HUDEP-2 (cell line): ENCODE measurements around the gene SEBOX.

Experiments
- DNase-seq, 76 experiments: peaks; one replicate each; lab custom pipeline; 2025; ENCODE audit not compliant: unreplicated experiment in 76 of 76; lab: John Stamatoyannopoulos, UW

Gene SEBOX

GRCh38 chr17:28324267-28324745 is 40.7 kb downstream of the SEBOX start:
- DNase-seq, result no peak

DNA sequence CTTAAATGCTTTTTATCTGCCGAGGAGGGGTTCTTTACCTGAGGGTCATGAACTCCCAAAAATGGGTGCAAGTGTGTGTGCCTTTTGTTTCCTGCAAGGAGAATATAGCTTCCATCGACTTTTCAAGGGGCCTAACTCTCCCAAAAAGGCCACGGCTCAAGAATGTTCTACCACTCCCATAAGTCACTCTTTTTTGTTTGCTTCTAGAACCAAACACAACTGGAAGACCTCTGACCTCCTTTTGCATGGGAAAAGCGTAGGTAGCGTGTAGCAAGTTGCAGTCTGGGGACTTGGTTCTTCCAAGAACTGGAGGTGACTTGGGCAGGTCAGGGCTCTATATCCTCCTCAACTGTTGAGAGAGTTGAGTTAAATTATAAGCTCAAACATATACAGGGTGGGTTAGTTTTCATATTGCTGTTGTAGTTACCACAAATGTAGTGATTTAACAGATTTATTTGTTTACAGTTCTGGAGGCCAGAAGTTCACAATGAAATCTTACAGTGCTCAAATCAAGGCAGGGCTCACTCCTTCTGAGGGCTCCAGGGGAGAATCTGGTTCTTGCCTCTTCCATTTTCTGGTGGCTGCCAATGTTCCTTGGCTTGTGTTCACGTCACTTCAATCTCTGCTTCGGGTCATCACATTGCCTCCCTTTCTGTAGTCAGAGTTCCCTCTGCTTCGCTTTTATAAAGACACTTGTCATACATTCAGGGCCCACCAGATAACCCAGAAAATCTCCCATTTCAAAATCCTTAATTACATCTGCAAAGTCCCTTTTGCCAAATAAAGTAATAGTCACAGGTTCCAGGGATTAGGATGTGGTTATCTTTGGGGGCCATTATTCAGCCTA is 44.6 kb downstream of the SEBOX start:
- peak in 1 of 76 experiments; percentile 7 for DNase-seq

DNA sequence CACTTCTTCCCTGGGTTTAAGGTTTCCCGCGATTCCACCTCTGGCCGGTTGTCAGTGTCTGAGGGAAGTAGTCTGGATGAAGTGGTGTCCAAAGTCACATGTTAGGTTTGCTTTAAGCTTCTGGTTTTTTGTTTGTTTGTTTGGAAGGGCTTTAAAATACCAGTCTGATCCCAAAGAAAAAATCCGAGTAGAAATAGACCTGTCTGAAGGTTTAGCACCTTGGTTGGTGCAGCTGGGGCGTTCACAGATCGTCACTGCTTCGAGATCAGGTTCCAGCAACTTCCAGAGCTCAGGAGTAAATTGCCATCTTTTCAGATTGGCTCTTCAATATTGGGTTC is 45.4 kb downstream of the SEBOX start:
- no peak for DNase-seq

- peak; percentile 67 to 98 (median 94) for DNase-seq
Measured at GRCh38 chr17:28318759-28319597, 46.0 kb downstream of the SEBOX start, which contains the start of gene TMEM97. Gene TMEM97, plus strand, starts transcription at chr17:28319200. Its CDS starts 40 bp downstream, at chr17:28319240.

- peak in 24 of 76 experiments; percentile 4 to 82 (median 26) for DNase-seq
Measured at GRCh38 chr17:28317966-28318758, 46.8 kb downstream of the SEBOX start.

DNA sequence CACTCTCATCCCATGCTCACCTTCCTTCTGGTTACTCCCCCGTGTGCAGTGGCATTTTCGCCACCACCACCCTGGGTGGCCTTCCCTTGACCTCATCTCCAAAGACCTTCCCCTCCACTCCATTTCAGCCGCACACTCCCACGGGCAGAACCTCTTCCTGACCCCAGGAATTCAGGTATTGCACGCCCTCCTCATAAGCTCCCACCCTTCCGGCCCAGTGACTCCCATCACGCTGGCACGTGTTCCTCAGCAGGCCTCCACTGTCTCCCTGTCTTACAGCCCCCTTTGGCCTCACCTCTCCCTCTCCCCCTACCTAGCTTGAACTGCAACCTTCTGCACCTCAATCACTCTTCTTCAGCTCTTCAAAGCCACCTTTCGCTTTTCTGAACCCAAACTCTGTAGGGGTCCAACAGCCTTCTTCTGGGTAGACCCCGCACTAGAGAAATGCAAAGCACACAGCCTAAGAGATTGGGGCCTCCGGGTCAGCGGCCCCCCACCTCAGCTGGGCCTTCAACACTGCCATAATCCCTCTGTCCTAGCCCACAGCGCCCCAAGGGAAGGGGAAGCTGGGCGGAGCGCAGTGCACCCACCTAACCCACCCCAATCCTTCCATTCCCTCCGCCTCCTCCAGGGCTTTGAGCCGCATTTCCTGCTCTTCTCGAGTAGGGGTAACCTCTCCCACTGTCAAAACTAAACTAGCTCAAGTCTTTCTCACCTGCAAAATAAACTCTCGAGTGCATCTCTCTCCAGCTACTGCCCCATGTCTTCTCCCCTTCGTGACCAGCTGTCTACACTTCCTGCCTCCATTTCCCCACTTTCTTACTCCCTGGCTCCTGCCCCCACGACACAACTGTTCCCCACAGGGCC is 47.7 kb downstream of the SEBOX start:
- no peak for DNase-seq

DNA sequence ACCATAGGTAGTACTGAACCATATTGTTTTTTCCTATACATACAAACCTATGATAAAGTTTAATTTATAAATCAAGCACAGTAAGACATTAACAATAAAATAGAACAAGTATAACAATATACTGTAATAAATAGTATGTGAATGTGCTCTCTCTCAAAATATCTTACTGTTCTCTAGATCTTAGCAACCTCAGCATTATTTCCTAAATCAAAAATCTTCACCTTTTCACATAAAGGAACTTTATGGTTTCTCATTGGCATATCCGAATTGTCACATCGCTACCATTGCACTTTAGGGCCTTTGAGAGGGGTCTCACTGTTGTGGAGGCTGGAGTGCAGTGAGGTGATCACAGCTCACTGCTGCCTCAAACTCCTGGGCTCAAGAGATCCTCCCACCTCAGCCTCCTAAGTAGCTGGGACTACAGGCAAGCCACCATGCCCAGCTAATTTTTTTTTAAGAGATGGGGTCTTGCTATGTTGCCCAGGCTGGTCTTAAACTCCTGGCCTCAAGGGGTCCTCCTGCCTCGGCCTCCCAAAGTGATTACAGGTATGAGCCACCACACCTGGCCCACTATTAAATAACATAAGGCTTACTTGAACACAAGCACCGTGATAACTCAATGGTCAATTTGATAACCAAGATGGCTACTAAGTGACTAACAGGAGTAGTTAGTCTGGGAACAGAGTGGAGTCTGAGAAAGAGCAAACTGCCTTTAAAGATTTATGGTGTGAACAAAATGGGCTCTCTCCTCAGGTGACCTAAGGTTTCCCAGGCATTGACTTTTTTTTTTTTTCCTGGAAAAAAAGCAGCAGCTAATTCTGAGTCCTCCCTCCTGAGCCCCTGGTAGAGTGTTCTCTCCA is 48.9 kb downstream of the SEBOX start:
- no peak for DNase-seq

DNA sequence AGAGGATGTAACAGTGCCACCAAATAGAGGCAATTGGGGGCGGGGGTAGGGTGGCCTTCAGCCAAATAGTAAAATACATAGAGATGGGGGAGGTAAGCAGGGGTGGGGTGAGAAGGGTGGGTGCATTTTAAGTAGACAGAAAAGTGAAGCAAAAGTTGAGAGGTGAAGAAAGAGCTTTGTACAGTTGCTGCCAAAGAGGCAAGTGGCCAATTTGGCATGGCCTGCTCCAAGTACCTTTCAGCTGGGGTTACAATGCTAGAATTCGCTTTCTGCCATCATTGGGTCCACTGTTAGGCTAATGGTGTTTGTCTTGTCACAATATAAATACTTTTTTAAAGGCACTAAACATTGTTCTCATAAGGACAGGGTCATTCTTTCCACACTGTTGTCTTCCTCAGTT is 51.2 kb downstream of the SEBOX start:
- no peak for DNase-seq
